C4-2B (cell line): Measurements from ENCODE around the gene ARL4C.

Experiments
- H3K27ac ChIP-seq: fragments of 450-650 bp; 2 replicates; pipeline ENCODE4 v1.5.1; 2017
- ZFX ChIP-seq: fragments of 450-650 bp; IDR thresholded peaks from 2 replicates; pipeline ENCODE4 v1.6.1; 2017
- TF ChIP-seq, protein P1 (sequence below): fragments of 450-650 bp; conservative IDR thresholded peaks from 2 replicates; pipeline ENCODE4 v1.5.1; 2017; ENCODE audit warnings: mild to moderate bottlenecking

Gene ARL4C, protein sequence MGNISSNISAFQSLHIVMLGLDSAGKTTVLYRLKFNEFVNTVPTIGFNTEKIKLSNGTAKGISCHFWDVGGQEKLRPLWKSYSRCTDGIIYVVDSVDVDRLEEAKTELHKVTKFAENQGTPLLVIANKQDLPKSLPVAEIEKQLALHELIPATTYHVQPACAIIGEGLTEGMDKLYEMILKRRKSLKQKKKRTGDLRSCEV

DNA sequence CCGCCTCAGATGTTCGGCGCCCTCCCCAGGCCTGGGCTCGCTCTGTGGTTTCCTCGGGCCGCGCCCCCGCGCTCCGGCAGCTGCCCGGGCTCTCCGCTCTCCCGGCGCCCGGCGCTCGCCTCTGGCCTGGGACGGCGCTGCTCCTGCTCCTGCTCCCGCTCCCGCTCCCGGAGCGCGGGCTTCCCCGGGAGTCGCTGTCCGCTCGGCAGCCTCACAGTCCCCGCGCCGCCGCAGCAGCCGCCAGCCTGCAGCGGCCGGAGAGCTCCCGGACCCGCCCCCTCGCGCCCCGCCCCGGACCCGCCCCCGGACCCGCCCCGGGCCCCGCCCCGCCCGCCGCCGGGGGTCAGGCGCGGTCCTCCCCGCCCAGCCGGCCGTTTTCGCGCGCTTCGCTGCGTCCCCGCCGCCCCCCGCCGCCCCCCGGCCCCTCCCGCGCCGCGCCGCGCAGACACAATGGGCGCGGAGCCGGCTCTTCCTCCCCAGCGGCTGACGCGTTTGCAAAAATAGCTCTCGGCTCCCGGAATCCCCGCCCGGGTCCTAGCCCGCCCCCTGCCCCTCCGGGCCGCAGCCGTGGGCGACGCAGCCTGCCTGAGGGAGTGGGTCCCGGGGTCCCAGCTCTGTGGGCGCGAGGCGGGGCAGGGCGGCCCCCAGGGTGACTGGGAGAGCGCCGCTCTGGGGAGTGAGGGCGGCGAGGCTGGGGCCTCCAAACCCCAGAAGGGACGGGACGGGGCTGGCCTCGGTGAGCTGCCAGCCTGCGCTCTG lies at the start of gene ARL4C:
ARL4C (minus strand) TSS at position 247 of the 759 bp plus-strand sequence. CDS start 495 bp downstream, outside the sequence.
- peak within 1 kb of the TSS; percentile 39 for H3K27ac ChIP-seq
- TF ChIP-seq ZFX: peak; percentile 32; the same call in 1 of the 2 replicates
- TF ChIP-seq, protein P1, sequence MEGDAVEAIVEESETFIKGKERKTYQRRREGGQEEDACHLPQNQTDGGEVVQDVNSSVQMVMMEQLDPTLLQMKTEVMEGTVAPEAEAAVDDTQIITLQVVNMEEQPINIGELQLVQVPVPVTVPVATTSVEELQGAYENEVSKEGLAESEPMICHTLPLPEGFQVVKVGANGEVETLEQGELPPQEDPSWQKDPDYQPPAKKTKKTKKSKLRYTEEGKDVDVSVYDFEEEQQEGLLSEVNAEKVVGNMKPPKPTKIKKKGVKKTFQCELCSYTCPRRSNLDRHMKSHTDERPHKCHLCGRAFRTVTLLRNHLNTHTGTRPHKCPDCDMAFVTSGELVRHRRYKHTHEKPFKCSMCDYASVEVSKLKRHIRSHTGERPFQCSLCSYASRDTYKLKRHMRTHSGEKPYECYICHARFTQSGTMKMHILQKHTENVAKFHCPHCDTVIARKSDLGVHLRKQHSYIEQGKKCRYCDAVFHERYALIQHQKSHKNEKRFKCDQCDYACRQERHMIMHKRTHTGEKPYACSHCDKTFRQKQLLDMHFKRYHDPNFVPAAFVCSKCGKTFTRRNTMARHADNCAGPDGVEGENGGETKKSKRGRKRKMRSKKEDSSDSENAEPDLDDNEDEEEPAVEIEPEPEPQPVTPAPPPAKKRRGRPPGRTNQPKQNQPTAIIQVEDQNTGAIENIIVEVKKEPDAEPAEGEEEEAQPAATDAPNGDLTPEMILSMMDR: peak; percentile 14

DNA sequence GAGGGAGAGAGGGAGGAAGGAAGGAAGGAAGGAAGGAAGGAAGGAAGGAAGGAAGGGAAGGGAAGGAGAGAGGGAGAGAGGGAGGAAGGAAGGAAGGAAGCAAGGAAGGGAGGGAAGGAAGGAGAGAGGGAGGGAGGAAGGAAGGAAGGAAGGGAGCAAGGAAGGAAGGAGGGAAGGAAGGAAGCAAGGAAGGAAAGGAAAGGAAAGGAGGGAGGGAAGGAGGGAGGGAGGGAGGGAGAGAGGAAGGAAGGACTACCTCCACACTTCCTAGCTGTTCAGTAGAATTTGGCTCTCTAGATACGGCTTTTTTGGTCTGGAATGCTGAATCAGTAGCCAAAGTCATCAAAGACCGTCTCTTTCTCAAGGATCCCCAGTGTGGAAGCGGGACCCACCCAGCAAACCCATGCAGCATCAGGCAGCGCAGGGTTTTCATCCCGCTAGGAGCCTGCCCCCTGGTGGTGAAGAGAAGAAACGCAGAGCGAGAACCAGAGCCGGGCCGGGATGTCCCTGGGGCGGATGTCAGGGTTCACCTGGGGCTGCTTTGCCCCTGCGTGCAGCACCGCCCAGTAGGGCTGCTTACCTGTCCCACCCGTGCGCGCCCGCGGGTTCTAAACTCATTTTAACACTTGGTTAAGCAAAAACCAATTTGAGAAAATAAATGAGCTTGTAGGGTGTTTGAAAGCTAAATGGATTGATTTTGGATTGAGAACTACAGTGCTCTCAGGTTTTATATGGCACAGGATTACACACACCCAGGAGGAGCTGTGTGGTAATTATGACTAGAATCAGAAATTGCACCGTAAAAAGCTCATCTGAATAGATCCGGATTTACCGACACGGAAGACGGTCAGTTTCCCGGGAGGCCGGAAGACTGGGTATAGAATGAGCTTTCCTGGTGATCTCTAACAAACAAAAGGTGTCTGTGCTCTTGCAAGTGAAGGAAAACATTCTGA lies 48.1 kb upstream of the ARL4C start:
- TF ChIP-seq, protein P1: peak; percentile 86
- no peak for TF ChIP-seq ZFX
- H3K27ac ChIP-seq: no peak overlapping the region

DNA sequence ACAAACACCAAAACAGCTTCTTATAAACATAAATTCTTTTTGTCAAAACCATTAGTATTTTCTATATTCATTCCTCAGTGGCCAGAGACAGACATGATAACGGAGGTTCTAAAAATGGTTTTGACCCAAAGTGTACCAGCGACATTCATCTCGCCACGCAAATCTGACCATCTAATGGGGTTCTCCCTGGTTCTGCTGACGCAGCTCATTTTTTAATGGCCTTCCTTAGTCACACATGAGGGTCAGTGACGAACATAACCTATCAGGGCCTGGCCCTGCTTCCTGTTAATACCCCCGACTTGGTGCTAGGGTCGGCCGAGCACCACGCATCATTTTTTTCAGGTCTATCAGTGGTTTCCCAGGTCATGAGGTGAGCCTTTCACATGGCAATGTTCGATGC lies 45.9 kb upstream of the ARL4C start:
- H3K27ac ChIP-seq: no peak overlapping the region
- TF ChIP-seq ZFX: no peak
- TF ChIP-seq, protein P1: no peak

DNA sequence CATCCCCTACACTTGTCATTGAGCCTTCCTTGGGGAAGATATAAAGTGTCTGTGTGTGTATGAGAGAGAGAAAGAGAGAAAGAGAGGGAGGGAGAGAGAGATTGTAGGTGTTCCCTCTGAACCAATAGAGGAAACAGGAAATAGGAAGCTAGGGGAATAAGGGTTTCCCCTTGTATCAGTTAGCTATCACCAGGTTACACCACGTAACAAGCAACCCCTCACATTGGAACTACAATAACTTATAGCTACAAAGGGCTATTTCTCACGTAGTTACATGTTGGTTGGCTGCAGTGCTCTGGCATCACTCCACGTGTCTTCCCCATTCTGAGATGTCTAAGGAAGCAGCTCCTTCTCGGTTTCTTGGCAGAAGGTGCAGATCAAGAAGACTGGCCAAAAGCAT lies 41.0 kb upstream of the ARL4C start:
- no peak overlapping the region for H3K27ac ChIP-seq
- TF ChIP-seq, protein P1: no peak
- no peak for TF ChIP-seq ZFX

DNA sequence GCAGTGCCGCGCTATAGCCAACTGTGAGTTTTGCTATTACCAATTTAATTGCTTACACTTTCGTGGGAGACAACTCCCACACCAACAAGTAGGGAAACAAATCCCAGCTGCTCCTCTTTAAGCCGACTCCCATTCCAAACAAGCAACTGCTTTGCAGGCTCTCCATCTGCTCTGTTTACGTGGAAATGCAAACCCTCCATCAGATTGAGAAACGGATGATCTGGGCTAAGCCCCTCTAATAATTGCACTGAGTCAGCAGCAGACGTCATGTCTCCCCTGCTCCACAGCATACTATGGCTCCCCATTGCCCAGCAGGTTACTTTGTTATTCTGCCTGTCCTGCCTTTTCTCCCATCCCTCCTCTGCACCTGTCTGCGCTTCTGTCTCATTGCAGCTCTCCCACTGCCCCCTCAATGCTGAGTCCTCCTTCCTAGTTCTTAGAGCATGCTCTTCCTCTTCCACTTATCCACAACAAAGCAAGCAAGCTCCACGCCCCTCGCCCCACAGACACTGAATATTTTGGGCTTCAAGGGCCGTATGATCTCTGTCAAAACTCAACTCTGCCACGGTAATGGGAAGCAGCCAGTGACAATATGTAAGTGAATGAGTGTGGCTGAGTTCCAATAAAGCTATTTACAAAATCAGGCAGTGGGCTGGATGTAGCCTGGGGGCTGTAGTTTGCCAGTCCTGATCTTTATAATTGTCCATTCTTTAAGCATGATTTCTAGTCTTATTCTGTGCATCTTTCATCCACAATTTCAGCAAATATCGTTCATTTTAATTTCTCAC lies 39.5 kb upstream of the ARL4C start:
- H3K27ac ChIP-seq: no peak overlapping the region
- TF ChIP-seq ZFX: no peak
- TF ChIP-seq, protein P1: no peak

DNA sequence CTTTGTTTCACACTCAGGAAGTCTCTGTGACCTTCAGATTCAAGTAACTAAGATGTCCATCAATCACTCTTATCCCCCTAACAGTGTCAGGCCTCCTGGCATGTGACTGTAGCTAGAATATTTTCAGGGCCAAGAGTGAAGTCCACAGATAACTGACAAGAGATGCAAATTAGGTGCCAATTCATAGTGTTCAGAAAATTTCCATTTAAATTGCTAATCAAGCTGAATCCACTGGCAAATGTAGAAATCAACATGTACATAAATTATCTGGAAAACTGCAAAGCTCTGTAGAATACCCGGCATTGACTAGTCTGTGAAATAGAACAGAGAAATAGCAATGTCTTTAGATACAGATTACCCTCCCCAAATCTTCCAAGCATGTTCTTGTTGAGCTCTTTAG lies 38.6 kb upstream of the ARL4C start:
- TF ChIP-seq, protein P1: no peak
- no peak for TF ChIP-seq ZFX

More for the DNA sequence above, 38.6 kb upstream of the ARL4C start:
- H3K27ac ChIP-seq: no peak overlapping the region
